Liver (tissue), 9 donors: Measurements from ENCODE around the gene TMEM187. TPM values are rescaled to one million over a fixed set of nuclear protein-coding genes. Genes with fewer than 3 reads are reported as not detected.

Experiments
- DNase-seq: peaks from one replicate; pipeline ENCODE4 v3.0.0-alpha.2; 2017; ENCODE audit warnings: low spot score
- H3K27ac ChIP-seq, 2 donors: one replicate each; pipeline ENCODE4 v1.7.0; 2013; ENCODE audit warnings: inconsistent platforms in 2 of 2, low read length in 2 of 2, control low read depth in 1 of 2, low read depth in 1 of 2, mild to moderate bottlenecking in 1 of 2
- H3K27me3 ChIP-seq, 4 donors: one replicate each; pipeline versions ENCODE4 v1.6.1 to v1.7.0; 2013; ENCODE audit warnings: low read length in 3 of 4, inconsistent platforms in 1 of 4, mild to moderate bottlenecking in 1 of 4, moderate library complexity in 1 of 4; ENCODE audit not compliant: control insufficient read depth in 4 of 4, insufficient read depth in 4 of 4
- H3K36me3 ChIP-seq, 4 donors: one replicate each; pipeline versions ENCODE4 v1.6.1 to v1.7.0; 2013; ENCODE audit warnings: low read length in 3 of 4, mild to moderate bottlenecking in 3 of 4, low read depth in 1 of 4, moderate library complexity in 1 of 4; ENCODE audit not compliant: control insufficient read depth in 4 of 4, insufficient read depth in 3 of 4
- H3K4me1 ChIP-seq, 4 donors: one replicate each; pipeline versions ENCODE4 v1.6.1 to v1.7.0; 2013; ENCODE audit warnings: low read length in 3 of 4, mild to moderate bottlenecking in 3 of 4, moderate library complexity in 1 of 4; ENCODE audit not compliant: control insufficient read depth in 4 of 4, insufficient read depth in 4 of 4
- H3K4me3 ChIP-seq, 3 donors: one replicate each; pipeline versions ENCODE4 v1.6.1 to v1.7.0; 2013; ENCODE audit warnings: low read length in 3 of 3, control low read depth in 1 of 3, low read depth in 1 of 3, mild to moderate bottlenecking in 1 of 3
- H3K9ac ChIP-seq, 2 donors: one replicate each; pipeline ENCODE4 v1.7.0; 2013; ENCODE audit warnings: low read length in 2 of 2, mild to moderate bottlenecking in 2 of 2, moderate library complexity in 2 of 2, control low read depth in 1 of 2, low read depth in 1 of 2
- H3K9me3 ChIP-seq, 4 donors: one replicate each; pipeline versions ENCODE4 v1.6.1 to v1.7.0; 2013; ENCODE audit warnings: low read length in 3 of 4; ENCODE audit not compliant: control insufficient read depth in 4 of 4
- ATF3 ChIP-seq: IDR thresholded peaks from 2 replicates; pipeline ENCODE4 v1.6.1; 2016; ENCODE audit warnings: antibody characterized with exemption
- CTCF ChIP-seq: fragments of 150-350 bp; IDR thresholded peaks from 2 replicates; pipeline ENCODE4 v1.5.1; 2017; ENCODE audit warnings: improper control_type of control experiment, low read depth, low read length; ENCODE audit not compliant: missing input control
- EGR1 ChIP-seq, 2 donors: IDR thresholded peaks; 2 replicates each; pipeline ENCODE4 v1.6.1; 2016 to 2018; ENCODE audit warnings: antibody characterized with exemption in 2 of 2, low read depth in 2 of 2
- FOXA1 ChIP-seq: IDR thresholded peaks from 2 replicates; pipeline ENCODE4 v1.6.1; 2016; ENCODE audit warnings: antibody characterized with exemption
- FOXA2 ChIP-seq: IDR thresholded peaks from 2 replicates; pipeline ENCODE4 v1.6.1; 2016; ENCODE audit warnings: antibody characterized with exemption
- GABPA ChIP-seq, 2 donors: IDR thresholded peaks in 1 of 2; conservative IDR thresholded peaks in 1 of 2; 2 replicates each; pipeline ENCODE4 v1.6.1; 2016; ENCODE audit warnings: antibody characterized with exemption in 2 of 2, mild to moderate bottlenecking in 1 of 2, moderate library complexity in 1 of 2
- HNF4A ChIP-seq, 2 donors: conservative IDR thresholded peaks; 2 replicates each; pipeline ENCODE4 v1.6.1; 2016; ENCODE audit warnings: antibody characterized with exemption in 2 of 2, mild to moderate bottlenecking in 2 of 2
- HNF4G ChIP-seq: IDR thresholded peaks from 2 replicates; pipeline ENCODE4 v1.6.1; 2016; ENCODE audit warnings: antibody characterized with exemption
- JUND ChIP-seq, 2 donors: IDR thresholded peaks; 2 replicates each; pipeline ENCODE4 v1.6.1; 2016; ENCODE audit warnings: antibody characterized with exemption in 2 of 2
- MAX ChIP-seq: IDR thresholded peaks from 2 replicates; pipeline ENCODE4 v1.6.1; 2016; ENCODE audit warnings: antibody characterized with exemption
- NR2F2 ChIP-seq: IDR thresholded peaks from 2 replicates; pipeline ENCODE4 v1.6.1; 2016; ENCODE audit warnings: antibody characterized with exemption
- RAD21 ChIP-seq, 2 donors: IDR thresholded peaks; 2 replicates each; pipeline ENCODE4 v1.6.1; 2016; ENCODE audit warnings: antibody characterized with exemption in 2 of 2, mild to moderate bottlenecking in 2 of 2
- RXRA ChIP-seq, 2 donors: IDR thresholded peaks; 2 replicates each; pipeline ENCODE4 v1.6.1; 2017 to 2018; ENCODE audit warnings: antibody characterized with exemption in 2 of 2, mild to moderate bottlenecking in 1 of 2
- SP1 ChIP-seq: IDR thresholded peaks from 2 replicates; pipeline ENCODE4 v1.6.1; 2018; ENCODE audit warnings: antibody characterized with exemption, mild to moderate bottlenecking
- TAF1 ChIP-seq: conservative IDR thresholded peaks from 2 replicates; pipeline ENCODE4 v1.6.1; 2016; ENCODE audit warnings: antibody characterized with exemption, mild to moderate bottlenecking
- YY1 ChIP-seq: IDR thresholded peaks from 2 replicates; pipeline ENCODE4 v1.6.1; 2016; ENCODE audit warnings: antibody characterized with exemption, mild to moderate bottlenecking
- WGBS: extraction: QIAGEN DNeasy Blood & Tissue Kit; methylation state at CpG from one replicate; pipeline ENCODE4 v1.1.7; 2013; 5-methylcytosine and 5-hydroxymethylcytosine counted together
- polyA plus RNA-seq, 2 donors: library from polyadenylated mRNA; stranded (reverse) in 1 of 2; unstranded in 1 of 2; fragments of 200-250 nt in 1 of 2; fragments of >200 nt in 1 of 2; fragmentation: Nextera tagmentation in 1 of 2; extraction: Ambion mirVana in 1 of 2; gene quantifications; one replicate each; pipeline versions ENCODE4 v1.2.1 to v1.2.3, GENCODE V29; 2013 to 2015
- total RNA-seq, 2 donors: library from RNA; depleted of rRNA; stranded (reverse); fragments of >200 nt; gene quantifications; one replicate each; pipeline ENCODE4 v1.2.3, GENCODE V29; 2014
- TF ChIP-seq, protein P1 (sequence below): IDR thresholded peaks from 2 replicates; pipeline ENCODE4 v1.6.1; 2016; ENCODE audit warnings: antibody characterized with exemption, mild to moderate bottlenecking
- TF ChIP-seq, protein P2 (sequence below): IDR thresholded peaks from 2 replicates; pipeline ENCODE4 v1.6.1; 2016; ENCODE audit warnings: antibody characterized with exemption
- donor health status: healthy.
- donor health status: healthy.
- donor health status: healthy.
- donor health status: healthy.
- donor health status: healthy.

Gene TMEM187
- total and polyA plus RNA-seq, 4 donors = 2.9 to 5.8 (median 4.1) TPM

- WGBS = 94% methylated on average over 14 of the region's 14 CpGs
- no peak for DNase-seq
- H3K4me3 ChIP-seq = no peak overlapping the region
- no peaks in the 10 kb centered on the region for H3K9me3 ChIP-seq
- peaks cover 6 to 40% (median 34%) of the 10 kb centered on the region in 4 donors for H3K4me1 ChIP-seq
- no peak overlapping the region for H3K27ac ChIP-seq
- no peak overlapping the region for H3K9ac ChIP-seq
- TF ChIP-seq GABPA (IDR thresholded peaks at IDR 0.05 in 1 of 2, conservative IDR thresholded peaks at IDR 0.05 in 1 of 2) (no peak), HNF4A (conservative IDR thresholded peaks at IDR 0.05) (no peak), TAF1 (no peak), FOXA1 (no peak), SP1 (no peak)
- peaks cover 8 to 52% (median 22%) of the 10 kb centered on the region in 4 donors for H3K36me3 ChIP-seq
- no peaks in the 10 kb centered on the region for H3K27me3 ChIP-seq
Observed at GRCh38 chrX:153964105-153964504, 8.4 kb upstream of the TMEM187 start.

GRCh38 chrX:153965406-153965805 is 7.1 kb upstream of the TMEM187 start:
- Histone ChIP-seq H3K9me3 (no peaks in the 10 kb centered on the region), H3K27me3 (no peaks in the 10 kb centered on the region), H3K27ac (no peak overlapping the region), H3K4me3 (no peak overlapping the region), H3K9ac (no peak overlapping the region), H3K36me3 (peaks cover 6 to 39% (median 15%) of the 10 kb centered on the region in 4 donors), H3K4me1 (peaks cover 10 to 49% (median 41%) of the 10 kb centered on the region in 4 donors)
- no peak for TF ChIP-seq RXRA (IDR thresholded peaks at IDR 0.05)
- TF ChIP-seq RAD21 (IDR thresholded peaks at IDR 0.05) = no peak
- no peak for TF ChIP-seq ATF3
- TF ChIP-seq TAF1 = no peak
- no peak for TF ChIP-seq CTCF
- no peak for TF ChIP-seq SP1
- TF ChIP-seq, protein P1, sequence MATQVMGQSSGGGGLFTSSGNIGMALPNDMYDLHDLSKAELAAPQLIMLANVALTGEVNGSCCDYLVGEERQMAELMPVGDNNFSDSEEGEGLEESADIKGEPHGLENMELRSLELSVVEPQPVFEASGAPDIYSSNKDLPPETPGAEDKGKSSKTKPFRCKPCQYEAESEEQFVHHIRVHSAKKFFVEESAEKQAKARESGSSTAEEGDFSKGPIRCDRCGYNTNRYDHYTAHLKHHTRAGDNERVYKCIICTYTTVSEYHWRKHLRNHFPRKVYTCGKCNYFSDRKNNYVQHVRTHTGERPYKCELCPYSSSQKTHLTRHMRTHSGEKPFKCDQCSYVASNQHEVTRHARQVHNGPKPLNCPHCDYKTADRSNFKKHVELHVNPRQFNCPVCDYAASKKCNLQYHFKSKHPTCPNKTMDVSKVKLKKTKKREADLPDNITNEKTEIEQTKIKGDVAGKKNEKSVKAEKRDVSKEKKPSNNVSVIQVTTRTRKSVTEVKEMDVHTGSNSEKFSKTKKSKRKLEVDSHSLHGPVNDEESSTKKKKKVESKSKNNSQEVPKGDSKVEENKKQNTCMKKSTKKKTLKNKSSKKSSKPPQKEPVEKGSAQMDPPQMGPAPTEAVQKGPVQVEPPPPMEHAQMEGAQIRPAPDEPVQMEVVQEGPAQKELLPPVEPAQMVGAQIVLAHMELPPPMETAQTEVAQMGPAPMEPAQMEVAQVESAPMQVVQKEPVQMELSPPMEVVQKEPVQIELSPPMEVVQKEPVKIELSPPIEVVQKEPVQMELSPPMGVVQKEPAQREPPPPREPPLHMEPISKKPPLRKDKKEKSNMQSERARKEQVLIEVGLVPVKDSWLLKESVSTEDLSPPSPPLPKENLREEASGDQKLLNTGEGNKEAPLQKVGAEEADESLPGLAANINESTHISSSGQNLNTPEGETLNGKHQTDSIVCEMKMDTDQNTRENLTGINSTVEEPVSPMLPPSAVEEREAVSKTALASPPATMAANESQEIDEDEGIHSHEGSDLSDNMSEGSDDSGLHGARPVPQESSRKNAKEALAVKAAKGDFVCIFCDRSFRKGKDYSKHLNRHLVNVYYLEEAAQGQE = no peak
- TF ChIP-seq HNF4A (conservative IDR thresholded peaks at IDR 0.05) = no peak
- TF ChIP-seq JUND (IDR thresholded peaks at IDR 0.05) = no peak
- TF ChIP-seq EGR1 (IDR thresholded peaks at IDR 0.05; ENCODE audit: low read depth in 2 of 2) = no peak
- no peak for TF ChIP-seq NR2F2
- TF ChIP-seq, protein P2, sequence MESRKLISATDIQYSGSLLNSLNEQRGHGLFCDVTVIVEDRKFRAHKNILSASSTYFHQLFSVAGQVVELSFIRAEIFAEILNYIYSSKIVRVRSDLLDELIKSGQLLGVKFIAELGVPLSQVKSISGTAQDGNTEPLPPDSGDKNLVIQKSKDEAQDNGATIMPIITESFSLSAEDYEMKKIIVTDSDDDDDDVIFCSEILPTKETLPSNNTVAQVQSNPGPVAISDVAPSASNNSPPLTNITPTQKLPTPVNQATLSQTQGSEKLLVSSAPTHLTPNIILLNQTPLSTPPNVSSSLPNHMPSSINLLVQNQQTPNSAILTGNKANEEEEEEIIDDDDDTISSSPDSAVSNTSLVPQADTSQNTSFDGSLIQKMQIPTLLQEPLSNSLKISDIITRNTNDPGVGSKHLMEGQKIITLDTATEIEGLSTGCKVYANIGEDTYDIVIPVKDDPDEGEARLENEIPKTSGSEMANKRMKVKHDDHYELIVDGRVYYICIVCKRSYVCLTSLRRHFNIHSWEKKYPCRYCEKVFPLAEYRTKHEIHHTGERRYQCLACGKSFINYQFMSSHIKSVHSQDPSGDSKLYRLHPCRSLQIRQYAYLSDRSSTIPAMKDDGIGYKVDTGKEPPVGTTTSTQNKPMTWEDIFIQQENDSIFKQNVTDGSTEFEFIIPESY = no peak
- no peak for TF ChIP-seq FOXA1
- no peak for TF ChIP-seq FOXA2
- no peak for TF ChIP-seq YY1
- TF ChIP-seq HNF4G = no peak
- TF ChIP-seq GABPA (IDR thresholded peaks at IDR 0.05 in 1 of 2, conservative IDR thresholded peaks at IDR 0.05 in 1 of 2) = no peak
- no peak for TF ChIP-seq MAX
- WGBS = 84% methylated on average over 5 of the region's 5 CpGs
- no peak for DNase-seq
